Stimulated activated CD4-positive, alpha-beta T cell treated with anti-CD3 and anti-CD28 coated beads, Interleukin-1b, Interleukin-23, amount 100 ng/mL, for 48 hours (primary cell): ENCODE results near the gene APMAP.

Experiments used
- DNase-seq: peaks from one replicate; pipeline ENCODE4 v3.0.0-alpha.2; 2020

APMAP gene

GRCh38 chr20:24963672-24964505, 28.7 kb downstream of the APMAP start:
- no peak for DNase-seq

- no peak for DNase-seq
Measured at GRCh38 chr20:24962510-24962909, 30.0 kb downstream of the APMAP start.

- DNase-seq = no peak
Measured at GRCh38 chr20:24962182-24962492, 30.4 kb downstream of the APMAP start.

- no peak for DNase-seq
Measured at GRCh38 chr20:24961384-24962181, 31.0 kb downstream of the APMAP start.

- no peak for DNase-seq
Measured at GRCh38 chr20:24960861-24961260, 31.7 kb downstream of the APMAP start.

GRCh38 chr20:24960302-24960801, 32.2 kb downstream of the APMAP start:
- DNase-seq = no peak

GRCh38 chr20:24959591-24960301, 32.8 kb downstream of the APMAP start:
- no peak for DNase-seq

- no peak for DNase-seq
Measured at GRCh38 chr20:24958506-24959385, 33.8 kb downstream of the APMAP start.

- DNase-seq = no peak
Measured at GRCh38 chr20:24957326-24958016, 35.1 kb downstream of the APMAP start.

GRCh38 chr20:24956001-24956841, 36.3 kb downstream of the APMAP start:
- no peak for DNase-seq

- DNase-seq = no peak
Measured at GRCh38 chr20:24955045-24955444, 37.5 kb downstream of the APMAP start.

- DNase-seq = no peak
Measured at GRCh38 chr20:24954566-24954965, 38.0 kb downstream of the APMAP start.

- DNase-seq = no peak
Measured at GRCh38 chr20:24954151-24954550, 38.4 kb downstream of the APMAP start.

- no peak for DNase-seq
Measured at GRCh38 chr20:24953621-24954133, 38.9 kb downstream of the APMAP start.

- no peak for DNase-seq
Measured at GRCh38 chr20:24953209-24953575, 39.4 kb downstream of the APMAP start.

- DNase-seq = no peak
Measured at GRCh38 chr20:24952376-24953208, 40.0 kb downstream of the APMAP start.

- DNase-seq = no peak
Measured at GRCh38 chr20:24951536-24952083, 40.9 kb downstream of the APMAP start.

GRCh38 chr20:24950836-24951525, 41.6 kb downstream of the APMAP start:
- DNase-seq = no peak
